Activated T-helper 2 cell treated with anti-CD3 and anti-CD28 coated beads, Interferon-gamma antibody, Interleukin-2, Interleukin-4, amounts not matched to agents 10 μg/mL and 5 μg/mL and 100 μg/mL, durations not matched to agents 14 hours and 24 hours and 36 hours (primary cell): ENCODE results near the gene TADA3. TPM values are rescaled to one million over a fixed set of nuclear protein-coding genes. Genes with fewer than 3 reads are reported as not detected.

Source experiments
- DNase-seq: peaks from one replicate; pipeline ENCODE4 v3.0.0; 2021; ENCODE audit warnings: low spot score
- H3K27ac Mint-ChIP-seq: one replicate; pipeline ENCODE4 v1.8.0; 2021; ENCODE audit warnings: mixed read lengths
- H3K27me3 Mint-ChIP-seq: one replicate; pipeline ENCODE4 v1.8.0; 2021; ENCODE audit warnings: low read depth, mixed read lengths
- H3K36me3 Mint-ChIP-seq: one replicate; pipeline ENCODE4 v1.8.0; 2021; ENCODE audit warnings: low read depth, mixed read lengths
- H3K4me1 Mint-ChIP-seq: one replicate; pipeline ENCODE4 v1.8.0; 2021; ENCODE audit warnings: low read depth, mixed read lengths
- H3K4me3 Mint-ChIP-seq: one replicate; pipeline ENCODE4 v1.8.0; 2021; ENCODE audit warnings: low read depth, mild to moderate bottlenecking, moderate library complexity, mixed read lengths
- H3K9me3 Mint-ChIP-seq: one replicate; pipeline ENCODE4 v1.8.0; 2021; ENCODE audit warnings: mixed read lengths
- intact Hi-C: fragments of 100-400 bp; cut with micrococcal nuclease; formaldehyde crosslinking; loops from one replicate; pipeline ENCODE4 v1.15.1; 2023
- total RNA-seq: library from RNA; stranded (reverse); gene quantifications from 2 replicates; pipeline ENCODE4 v1.2.3, GENCODE V29; 2022

Gene TADA3
- total RNA-seq, 1 donor from 2014 or later = 89.2 TPM

GRCh38 chr3:9806688-9807589 is 14.7 kb upstream of the TADA3 start:
- DNase-seq = no peak
- no peak overlapping the region for H3K4me3 Mint-ChIP-seq
- H3K36me3 Mint-ChIP-seq = peaks cover 81% of the 10 kb centered on the region
- intact Hi-C loops = loop anchor here (5.0 kb wide), 2 partner anchors 40 to 55 kb away; partner anchors contain the start of gene CAMK1
- no peaks in the 10 kb centered on the region for H3K27me3 Mint-ChIP-seq
- H3K9me3 Mint-ChIP-seq = no peaks in the 10 kb centered on the region
- no peak overlapping the region for H3K27ac Mint-ChIP-seq
- peaks cover 39% of the 10 kb centered on the region for H3K4me1 Mint-ChIP-seq

DNA sequence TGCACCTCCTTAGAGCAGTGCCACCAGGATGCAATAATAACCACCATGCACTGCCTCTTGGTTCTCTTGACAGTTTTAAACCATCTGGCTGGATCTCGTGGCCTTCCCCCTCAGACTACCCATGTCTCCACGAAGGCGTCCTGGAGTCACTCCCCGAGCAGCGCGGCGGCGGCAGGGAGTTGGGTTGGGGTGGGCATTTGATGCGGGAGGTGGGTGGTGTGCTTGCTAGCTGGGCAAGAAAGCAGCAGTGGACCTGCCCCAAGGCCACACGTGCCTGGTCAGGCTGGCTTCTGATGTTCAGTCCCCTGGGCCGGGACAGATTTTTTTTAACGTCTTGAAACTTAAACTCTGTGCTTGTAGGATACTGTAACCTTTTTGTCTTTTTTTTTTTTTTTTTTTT is 13.9 kb upstream of the TADA3 start:
- intact Hi-C loops = loop anchor here (5.0 kb wide), 2 partner anchors 39 to 54 kb away; partner anchors contain the start of gene CAMK1
- no peaks in the 10 kb centered on the region for H3K9me3 Mint-ChIP-seq
- DNase-seq = no peak
- no peak overlapping the region for H3K4me3 Mint-ChIP-seq
- H3K27ac Mint-ChIP-seq = no peak overlapping the region
- no peaks in the 10 kb centered on the region for H3K27me3 Mint-ChIP-seq
- peaks cover 80% of the 10 kb centered on the region for H3K36me3 Mint-ChIP-seq
- peaks cover 35% of the 10 kb centered on the region for H3K4me1 Mint-ChIP-seq

DNA sequence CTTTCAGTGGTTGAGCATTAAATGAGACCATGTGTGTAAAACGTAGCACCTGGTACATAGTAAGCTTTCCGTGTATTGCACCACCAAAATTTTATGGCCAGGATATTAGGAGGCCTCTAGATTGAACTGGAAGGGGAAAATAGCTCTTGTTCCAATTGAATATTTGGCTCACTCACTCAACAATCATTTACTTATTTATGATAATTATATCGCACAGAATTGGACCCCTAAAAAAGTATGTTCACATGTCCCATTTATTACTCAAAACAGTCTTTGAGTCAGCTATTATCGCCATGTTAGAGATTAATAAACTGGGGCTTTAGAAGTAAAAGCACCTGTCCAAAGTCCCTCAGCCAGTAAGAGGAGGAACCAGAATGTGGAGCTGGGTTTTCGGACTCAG is 12.7 kb upstream of the TADA3 start:
- no peaks in the 10 kb centered on the region for H3K27me3 Mint-ChIP-seq
- H3K4me1 Mint-ChIP-seq = peaks cover 31% of the 10 kb centered on the region
- no peak overlapping the region for H3K27ac Mint-ChIP-seq
- H3K9me3 Mint-ChIP-seq = no peaks in the 10 kb centered on the region
- peaks cover 85% of the 10 kb centered on the region for H3K36me3 Mint-ChIP-seq
- intact Hi-C loops = loop anchor here (5.0 kb wide), 2 partner anchors 38 to 53 kb away; partner anchors contain the start of gene CAMK1
- no peak overlapping the region for H3K4me3 Mint-ChIP-seq
- no peak for DNase-seq

- peaks cover 85% of the 10 kb centered on the region for H3K36me3 Mint-ChIP-seq
- H3K27ac Mint-ChIP-seq = peak overlapping the region; percentile 12
- H3K9me3 Mint-ChIP-seq = no peaks in the 10 kb centered on the region
- no peak overlapping the region for H3K4me3 Mint-ChIP-seq
- H3K27me3 Mint-ChIP-seq = no peaks in the 10 kb centered on the region
- intact Hi-C loops = no loop called here
- peaks cover 20% of the 10 kb centered on the region for H3K4me1 Mint-ChIP-seq
- DNase-seq = no peak
These were observed 11.2 kb upstream of the TADA3 start for GRCh38 chr3:9803494-9803893.

DNA sequence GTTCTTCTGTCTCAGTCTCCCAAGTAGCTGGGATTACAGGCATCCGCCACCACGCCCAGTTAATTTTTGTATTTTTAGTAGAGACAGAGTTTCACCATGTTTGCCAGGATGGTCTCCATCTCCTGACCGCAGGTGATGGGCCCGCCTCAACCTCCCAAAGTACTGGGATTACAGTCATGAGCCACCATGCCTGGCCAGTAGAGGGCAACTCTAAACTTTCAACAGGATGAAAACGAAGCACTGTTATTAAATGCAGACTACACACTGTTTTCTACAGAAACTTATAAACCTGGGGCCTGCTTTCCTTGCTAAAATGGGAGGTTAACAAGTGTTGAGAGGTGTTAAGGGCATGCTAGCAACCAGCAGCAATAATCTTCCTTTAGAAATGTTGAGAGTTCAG is 8.3 kb upstream of the TADA3 start:
- DNase-seq = no peak
- Mint-ChIP-seq H3K4me1 (peaks cover 20% of the 10 kb centered on the region), H3K27ac (no peak overlapping the region), H3K27me3 (no peaks in the 10 kb centered on the region), H3K9me3 (no peaks in the 10 kb centered on the region), H3K36me3 (peaks cover 83% of the 10 kb centered on the region), H3K4me3 (no peak overlapping the region)
- intact Hi-C loops = no loop called here

DNA sequence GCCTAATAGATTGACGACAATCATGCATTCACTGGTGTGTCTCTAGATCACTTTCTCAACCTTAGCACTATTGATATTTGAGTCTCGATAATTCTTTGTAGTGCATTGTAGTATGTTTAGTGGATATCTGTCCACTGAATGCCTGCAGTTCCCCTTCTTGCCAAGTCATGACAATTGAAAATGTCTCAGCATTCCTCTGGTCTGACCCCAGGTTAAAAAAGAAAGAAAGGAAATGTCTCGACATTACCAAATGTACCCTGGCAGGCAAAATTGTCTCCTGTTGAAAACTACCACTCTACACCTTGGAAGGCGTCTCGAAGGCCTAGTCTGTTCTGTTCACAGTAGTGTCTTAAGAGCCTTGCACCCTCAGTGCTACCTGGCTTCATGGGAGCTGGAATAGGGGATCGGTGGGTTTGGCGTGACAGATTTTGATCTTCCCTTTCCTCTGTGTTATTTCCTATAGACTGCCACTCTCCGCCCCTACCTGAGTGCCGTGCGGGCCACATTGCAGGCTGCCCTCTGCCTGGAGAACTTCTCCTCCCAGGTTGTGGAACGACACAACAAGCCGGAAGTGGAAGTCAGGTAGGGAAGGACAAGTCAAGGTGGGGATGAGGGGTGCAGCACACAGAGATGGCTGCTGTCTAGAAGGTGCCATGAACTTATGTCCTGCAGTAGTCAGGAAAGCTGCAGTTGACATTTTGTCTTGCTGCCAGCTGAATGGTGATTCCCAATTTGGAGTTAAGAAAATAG is 5.1 kb upstream of the TADA3 start:
- intact Hi-C loops = loop anchor here (10.0 kb wide), 1 partner anchor 447 kb away; the partner anchor contains the start of gene TATDN2
- no peaks in the 10 kb centered on the region for H3K27me3 Mint-ChIP-seq
- peak overlapping the region; percentile 17 for H3K27ac Mint-ChIP-seq
- H3K4me3 Mint-ChIP-seq = no peak overlapping the region
- H3K4me1 Mint-ChIP-seq = peaks cover 25% of the 10 kb centered on the region
- H3K36me3 Mint-ChIP-seq = peaks cover 72% of the 10 kb centered on the region
- DNase-seq = no peak
- H3K9me3 Mint-ChIP-seq = no peaks in the 10 kb centered on the region

GRCh38 chr3:9795207-9795606 is 2.9 kb upstream of the TADA3 start:
- Mint-ChIP-seq H3K4me3 (peak overlapping the region; percentile 73), H3K27ac (peak overlapping the region; percentile 54), H3K9me3 (no peaks in the 10 kb centered on the region), H3K36me3 (peaks cover 74% of the 10 kb centered on the region), H3K27me3 (no peaks in the 10 kb centered on the region), H3K4me1 (peaks cover 42% of the 10 kb centered on the region)
- intact Hi-C loops = loop anchor here (10.0 kb wide), 1 partner anchor 450 kb away; the partner anchor contains the start of gene TATDN2
- no peak for DNase-seq

DNA sequence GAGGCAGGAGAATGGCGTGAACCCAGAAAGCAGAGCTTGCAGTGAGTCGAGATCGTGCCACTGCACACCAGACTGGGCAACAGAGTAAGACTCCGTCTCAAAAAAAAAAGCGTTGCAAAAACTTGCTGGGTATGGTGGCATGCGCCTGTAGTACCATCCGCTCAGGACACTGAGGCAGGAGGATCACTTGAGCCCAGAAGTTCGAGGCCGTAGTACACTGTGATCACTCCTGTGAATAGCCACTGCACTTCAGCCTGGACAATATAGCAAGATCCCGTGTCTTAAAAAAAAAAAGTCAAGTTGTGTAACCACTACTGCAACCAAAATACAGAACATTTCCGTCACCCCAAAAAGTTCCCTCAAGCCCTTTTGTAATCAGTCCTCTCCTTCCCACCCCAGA is 2.1 kb upstream of the TADA3 start:
- H3K27ac Mint-ChIP-seq = peak overlapping the region; percentile 50
- intact Hi-C loops = loop anchor here (5.0 to 10.0 kb wide), 2 partner anchors 138 to 450 kb away; partner anchors contain the start of genes CRELD1 and TATDN2
- H3K9me3 Mint-ChIP-seq = no peaks in the 10 kb centered on the region
- peaks cover 74% of the 10 kb centered on the region for H3K36me3 Mint-ChIP-seq
- H3K4me1 Mint-ChIP-seq = peaks cover 49% of the 10 kb centered on the region
- peak overlapping the region; percentile 99 for H3K4me3 Mint-ChIP-seq
- DNase-seq = no peak
- no peaks in the 10 kb centered on the region for H3K27me3 Mint-ChIP-seq

- peak overlapping the region; percentile 99 for H3K4me3 Mint-ChIP-seq
- peak; percentile 17 for DNase-seq
- no peaks in the 10 kb centered on the region for H3K9me3 Mint-ChIP-seq
- intact Hi-C loops = loop anchor here (2.0 to 10.0 kb wide), 5 partner anchors 50 to 452 kb away; partner anchors contain the start of genes CRELD1, MTMR14, SETD5 and TATDN2
- H3K36me3 Mint-ChIP-seq = peaks cover 73% of the 10 kb centered on the region
- no peaks in the 10 kb centered on the region for H3K27me3 Mint-ChIP-seq
- peak overlapping the region; percentile 98 for H3K27ac Mint-ChIP-seq
- H3K4me1 Mint-ChIP-seq = peaks cover 53% of the 10 kb centered on the region
These were observed 998 bp upstream of the TADA3 start for GRCh38 chr3:9793161-9793781.

DNA sequence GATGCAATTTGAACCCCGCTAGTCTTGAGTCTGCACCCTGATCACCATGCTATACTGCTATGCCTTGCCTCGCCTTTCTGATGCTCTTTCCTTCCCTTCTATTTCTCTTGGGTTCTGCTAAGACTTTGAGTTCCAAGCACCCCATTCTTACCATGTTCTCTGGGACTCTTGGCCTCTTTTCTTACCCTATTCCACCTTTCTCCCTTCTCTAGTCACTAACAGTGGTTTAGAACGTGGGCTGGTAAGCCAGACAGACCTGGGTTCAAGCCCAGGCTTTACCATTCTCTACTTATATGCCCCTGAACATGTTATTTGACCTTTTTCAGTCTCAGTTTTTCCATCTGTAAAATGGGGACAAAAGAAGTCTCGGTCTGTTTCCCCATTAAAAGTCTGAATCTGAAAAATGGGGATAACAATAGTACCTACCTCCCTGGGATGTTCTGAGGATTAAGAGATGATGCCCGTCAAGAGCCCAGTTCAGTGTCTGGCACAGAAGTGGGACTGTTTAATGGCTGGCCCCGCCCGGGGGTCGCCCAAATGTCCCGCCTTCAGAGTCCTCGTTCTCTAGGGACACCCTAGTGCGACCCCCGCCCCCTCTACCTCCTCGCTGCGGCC is 376 bp downstream of the TADA3 start:
- no peak for DNase-seq
- Mint-ChIP-seq H3K9me3 (no peaks in the 10 kb centered on the region), H3K36me3 (peaks cover 70% of the 10 kb centered on the region), H3K27me3 (no peaks in the 10 kb centered on the region), H3K27ac (peak overlapping the region; percentile 98), H3K4me3 (peak overlapping the region; percentile 99), H3K4me1 (peaks cover 56% of the 10 kb centered on the region)
- intact Hi-C loops = loop anchor here (1.0 to 10.0 kb wide), 9 partner anchors 14 to 453 kb away; partner anchors contain the start of genes BRPF1, CAMK1, CRELD1 and MTMR14

DNA sequence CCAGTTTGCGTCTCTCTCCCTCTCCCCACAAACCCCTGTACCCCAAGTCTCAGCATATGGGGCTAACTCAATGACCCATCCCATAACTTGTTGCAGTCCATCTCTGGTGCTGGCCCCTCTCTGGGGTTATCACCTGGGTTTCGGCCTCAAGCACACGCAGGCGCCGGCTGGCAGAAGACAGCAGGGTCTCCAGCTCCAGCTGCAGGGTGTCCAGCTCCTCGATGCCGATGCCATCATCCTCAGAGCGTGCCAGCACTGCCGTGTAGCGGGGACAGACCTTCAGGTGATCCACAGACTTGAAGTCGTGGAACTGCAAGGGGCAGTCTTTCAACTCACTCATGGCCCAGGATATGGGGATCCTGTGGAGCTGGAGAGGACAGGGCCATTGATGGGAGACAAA is 1.1 kb downstream of the TADA3 start:
- intact Hi-C loops = loop anchor here (5.0 to 10.0 kb wide), 2 partner anchors 141 to 454 kb away; partner anchors contain the start of genes CRELD1 and TATDN2
- peaks cover 61% of the 10 kb centered on the region for H3K4me1 Mint-ChIP-seq
- H3K9me3 Mint-ChIP-seq = no peaks in the 10 kb centered on the region
- peaks cover 71% of the 10 kb centered on the region for H3K36me3 Mint-ChIP-seq
- H3K27ac Mint-ChIP-seq = peak overlapping the region; percentile 98
- H3K4me3 Mint-ChIP-seq = peak overlapping the region; percentile 99
- no peaks in the 10 kb centered on the region for H3K27me3 Mint-ChIP-seq
- DNase-seq = no peak

DNA sequence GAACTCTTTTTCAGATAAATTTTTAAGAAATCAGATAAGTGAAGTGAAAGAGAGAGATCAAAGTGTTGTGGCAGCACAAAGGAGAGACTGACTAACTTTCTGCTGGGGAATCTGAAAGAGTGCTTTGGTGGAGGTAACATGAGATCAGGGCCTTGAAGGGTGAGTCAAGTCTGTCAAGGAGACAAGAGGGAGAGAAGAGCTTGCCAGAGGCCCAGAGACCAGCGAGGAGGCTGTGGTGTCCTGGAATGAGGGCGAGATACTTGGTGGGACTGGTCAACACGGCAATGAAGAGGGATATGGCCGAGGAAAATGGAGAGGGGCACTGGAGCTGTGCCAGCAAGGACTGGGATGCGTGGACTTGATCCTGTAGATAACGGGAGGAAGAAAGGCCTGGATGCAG is 4.6 kb downstream of the TADA3 start:
- intact Hi-C loops = loop anchor here (1.0 kb wide), 1 partner anchor 9 kb away; no protein-coding TSS in a partner anchor
- Mint-ChIP-seq H3K27me3 (no peaks in the 10 kb centered on the region), H3K36me3 (peaks cover 73% of the 10 kb centered on the region), H3K9me3 (no peaks in the 10 kb centered on the region), H3K27ac (peak overlapping the region; percentile 94), H3K4me3 (peak overlapping the region; percentile 60), H3K4me1 (peaks cover 53% of the 10 kb centered on the region)
- peak; percentile 34 for DNase-seq
